Stimulated activated CD8-positive, alpha-beta memory T cell treated with anti-CD3 and anti-CD28 coated beads, Interleukin-7, amount 100 ng/mL, for 4 hours (primary cell): ENCODE data around the gene DQX1.
A peak's percentile ranks its signal among the peaks of the same experiment; 100 is the strongest.

Experiments
- DNase-seq, 2 donors: peaks; one replicate each; pipeline ENCODE4 v3.0.0-alpha.2; 2020; ENCODE audit warnings: low read depth in 2 of 2

The DQX1 gene

DNA sequence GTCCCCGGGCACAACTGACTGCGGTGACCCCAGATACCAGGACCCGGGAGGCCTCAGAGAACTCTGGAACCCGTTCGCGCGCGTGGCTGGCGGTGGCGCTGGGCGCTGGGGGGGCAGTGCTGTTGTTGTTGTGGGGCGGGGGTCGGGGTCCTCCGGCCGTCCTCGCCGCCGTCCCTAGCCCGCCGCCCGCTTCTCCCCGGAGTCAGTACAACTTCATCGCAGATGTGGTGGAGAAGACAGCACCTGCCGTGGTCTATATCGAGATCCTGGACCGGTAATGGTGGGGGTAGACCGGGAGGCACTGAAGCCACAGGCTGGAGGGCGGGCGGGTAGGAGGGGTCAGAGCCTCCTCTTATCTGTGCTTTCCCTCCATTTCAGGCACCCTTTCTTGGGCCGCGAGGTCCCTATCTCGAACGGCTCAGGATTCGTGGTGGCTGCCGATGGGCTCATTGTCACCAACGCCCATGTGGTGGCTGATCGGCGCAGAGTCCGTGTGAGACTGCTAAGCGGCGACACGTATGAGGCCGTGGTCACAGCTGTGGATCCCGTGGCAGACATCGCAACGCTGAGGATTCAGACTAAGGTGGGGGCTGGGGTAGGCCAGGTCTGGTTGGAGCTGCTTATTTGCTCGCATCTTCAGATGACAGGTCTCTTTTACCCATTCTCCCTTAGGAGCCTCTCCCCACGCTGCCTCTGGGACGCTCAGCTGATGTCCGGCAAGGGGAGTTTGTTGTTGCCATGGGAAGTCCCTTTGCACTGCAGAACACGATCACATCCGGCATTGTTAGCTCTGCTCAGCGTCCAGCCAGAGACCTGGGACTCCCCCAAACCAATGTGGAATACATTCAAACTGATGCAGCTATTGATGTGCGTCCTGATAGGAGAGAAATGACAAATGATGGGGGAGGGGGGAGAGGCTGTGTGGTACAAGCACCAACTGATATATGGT lies 4.5 kb upstream of the DQX1 start:
- DNase-seq: peak; percentile 28 to 42

DNA sequence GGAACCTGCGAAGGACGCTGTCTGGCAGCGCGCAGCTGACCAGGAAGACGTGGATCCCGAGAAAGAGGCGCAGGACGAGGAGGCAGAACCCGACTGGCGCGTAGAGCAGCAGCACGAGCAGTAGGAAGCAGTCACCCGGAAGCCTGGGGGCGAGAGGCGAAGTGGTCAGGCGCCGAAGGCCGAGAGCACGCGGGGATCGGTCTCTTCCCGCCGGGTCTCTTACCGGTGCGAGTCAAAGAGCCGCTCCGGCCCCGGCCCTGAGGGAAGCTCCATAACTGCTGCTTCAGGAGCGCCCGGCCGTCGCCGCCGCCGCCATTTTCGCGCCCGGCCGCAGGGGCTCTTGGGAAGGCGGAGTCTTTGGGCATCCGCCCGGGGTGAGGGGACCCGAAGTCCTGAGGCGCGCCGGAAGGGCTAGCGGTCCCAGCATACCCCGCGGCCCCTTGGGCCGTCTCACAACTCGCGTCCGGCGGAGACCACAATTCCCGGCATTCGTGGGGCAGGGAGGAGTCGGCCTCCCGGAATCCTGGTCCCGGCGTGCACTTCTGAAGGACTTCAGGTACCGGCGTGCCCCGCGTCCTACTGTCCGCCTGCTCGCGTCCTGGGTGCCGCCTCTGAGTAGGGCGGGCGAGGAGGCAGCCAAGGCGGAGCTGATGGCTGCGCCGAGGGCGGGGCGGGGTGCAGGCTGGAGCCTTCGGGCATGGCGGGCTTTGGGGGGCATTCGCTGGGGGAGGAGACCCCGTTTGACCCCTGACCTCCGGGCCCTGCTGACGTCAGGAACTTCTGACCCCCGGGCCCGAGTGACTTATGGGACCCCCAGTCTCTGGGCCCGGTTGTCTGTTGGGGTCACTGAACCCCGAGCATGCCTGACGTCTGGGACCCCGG lies 3.6 kb upstream of the DQX1 start, which contains the start of the genes AUP1 and HTRA2:
AUP1 (minus strand) TSS at position 350 of the 882 bp plus-strand sequence; CDS start at position 273, 77 bp downstream.
HTRA2 (plus strand) TSS at position 577 of the 882 bp plus-strand sequence; CDS start at position 651, 74 bp downstream.
- peak; percentile 76 to 83 for DNase-seq

DNA sequence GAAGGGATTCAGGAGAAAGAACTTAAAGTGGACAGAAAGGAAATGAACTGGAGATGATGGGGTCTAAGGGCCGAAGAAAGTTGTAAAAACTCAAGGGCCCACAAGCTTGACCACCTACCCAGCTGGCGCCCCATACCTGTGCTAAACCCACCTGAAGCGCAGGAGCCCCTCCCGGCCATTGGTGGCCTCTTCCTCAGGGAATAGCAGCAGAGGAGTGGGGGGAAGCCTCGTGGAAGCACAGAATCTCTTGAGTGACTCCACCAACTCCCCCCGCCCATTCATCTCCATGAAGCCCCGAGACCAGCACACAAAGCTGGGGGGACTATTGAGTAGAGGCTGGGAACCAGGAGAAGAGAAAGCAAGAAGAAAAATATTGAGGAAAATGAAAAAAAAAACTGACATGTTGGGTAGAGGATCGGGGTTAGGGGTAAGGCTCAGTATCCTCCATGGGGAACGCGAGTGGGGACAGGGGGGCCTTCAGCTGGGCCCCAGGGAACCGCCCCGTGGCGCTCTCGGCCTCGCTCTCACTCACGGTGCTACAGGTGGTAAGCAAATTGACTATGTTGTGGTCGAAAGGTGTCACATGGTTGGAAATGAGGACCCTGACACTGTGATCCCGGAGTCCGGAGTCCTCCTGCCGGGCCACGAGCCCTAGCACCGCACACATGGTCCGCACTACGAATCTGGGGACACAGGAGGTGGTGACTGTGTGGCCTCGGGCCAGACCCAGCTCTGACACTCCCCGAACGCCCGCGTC lies 2.7 kb upstream of the DQX1 start:
- DNase-seq: no peak

DNA sequence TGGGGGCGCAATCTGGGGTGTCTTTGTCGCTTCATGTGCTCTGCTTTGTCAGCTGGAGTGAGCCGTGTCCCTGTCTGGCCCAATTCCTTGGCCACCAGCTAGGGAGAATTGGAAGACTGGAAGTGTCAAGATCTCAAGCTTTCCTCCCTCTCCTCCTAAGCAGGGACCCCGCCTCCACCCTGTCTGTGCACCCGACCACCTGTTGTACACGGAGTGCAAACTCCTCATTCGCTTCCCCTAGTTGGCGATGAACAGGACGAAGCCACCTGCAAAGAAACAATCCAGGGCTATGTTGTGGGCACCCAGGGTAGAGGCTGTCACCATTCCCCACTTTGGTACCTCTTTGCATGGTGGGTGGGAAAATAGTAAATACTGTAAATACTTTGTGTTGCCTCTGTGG lies 1.7 kb upstream of the DQX1 start:
- no peak for DNase-seq

DNA sequence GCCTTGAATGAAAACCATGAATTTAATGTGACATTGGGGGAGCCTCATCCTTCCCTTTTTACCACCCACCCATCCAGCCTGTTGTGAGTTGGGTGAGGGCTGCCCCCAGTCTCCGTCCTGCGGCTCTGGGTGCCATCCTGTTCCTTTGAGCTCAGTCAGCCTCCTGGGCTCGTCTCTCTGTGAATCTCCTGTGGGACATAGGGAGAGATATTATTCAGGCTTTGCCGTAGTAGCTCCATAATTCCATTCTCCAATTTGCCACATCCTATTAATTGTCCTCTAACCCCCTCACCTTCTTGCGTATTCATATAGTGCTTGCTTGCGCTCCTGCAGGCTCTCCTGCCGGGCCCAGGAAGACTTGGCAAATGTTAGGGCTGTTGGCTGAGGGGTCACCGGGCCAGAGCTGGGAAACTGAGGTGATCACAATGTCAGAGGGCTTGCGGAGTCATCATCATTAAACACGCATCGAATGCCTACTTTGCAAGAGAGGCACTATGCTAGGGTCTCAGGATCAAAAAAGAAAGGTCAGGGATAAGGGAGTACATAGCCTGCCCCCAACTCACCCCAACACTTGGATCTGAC lies 709 bp upstream of the DQX1 start:
- DNase-seq: no peak

DNA sequence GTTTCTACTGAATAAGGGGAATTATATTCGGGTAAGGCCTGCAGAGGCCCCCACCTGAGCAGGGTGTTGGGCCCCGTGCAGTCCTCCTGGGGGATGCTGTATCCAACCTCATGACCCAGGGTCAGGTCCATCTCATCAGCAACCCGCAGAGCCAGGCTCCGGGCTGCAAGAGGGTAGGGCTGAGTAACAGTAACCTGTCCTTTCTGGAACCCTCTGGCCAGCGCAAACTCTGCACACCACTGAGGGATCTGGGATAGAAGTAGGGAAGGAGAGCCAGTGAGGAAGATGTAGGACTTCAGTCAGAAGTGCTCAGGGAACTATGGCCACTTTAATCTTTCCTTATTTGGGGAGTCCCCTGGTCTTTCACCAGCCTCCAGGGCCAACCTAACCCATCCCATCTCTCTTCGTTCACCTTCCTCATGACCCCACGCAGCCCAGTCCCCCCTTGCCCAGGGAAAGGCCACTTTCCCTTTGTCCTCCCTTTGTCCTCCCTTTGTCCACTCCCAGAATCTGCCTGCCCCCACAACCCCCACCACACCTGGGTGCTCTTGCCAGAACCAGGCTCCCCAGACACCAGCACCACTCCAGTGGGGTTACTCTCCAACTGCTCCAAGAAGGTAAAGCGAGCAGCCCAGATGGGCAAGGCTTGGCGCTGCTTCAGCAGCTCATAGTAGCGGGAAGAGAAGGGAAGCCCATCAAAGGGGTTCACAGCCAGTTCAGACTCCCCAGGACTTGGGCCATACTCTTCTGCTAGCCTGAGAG lies 895 bp downstream of the DQX1 start:
- DNase-seq: no peak

DNA sequence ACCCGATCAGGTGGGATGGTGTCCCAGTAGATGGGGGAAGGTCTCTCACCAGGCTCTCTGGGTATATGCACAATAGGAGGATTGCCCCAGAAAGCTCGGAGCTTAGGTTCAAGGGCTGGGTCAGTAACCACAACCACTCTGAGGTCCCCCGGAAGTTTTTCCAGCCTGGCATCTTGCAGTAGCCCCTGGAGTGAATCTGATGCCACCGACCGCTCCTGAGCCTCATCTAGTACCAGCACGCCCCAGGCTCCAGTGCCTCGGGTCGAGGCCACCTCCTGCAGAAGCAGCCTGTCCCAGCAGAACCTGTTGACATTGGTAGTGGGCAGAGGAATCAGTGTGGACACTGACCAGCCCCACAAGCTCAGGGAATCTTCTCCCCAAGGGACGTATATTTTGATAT lies 2.0 kb downstream of the DQX1 start:
- DNase-seq: no peak

DNA sequence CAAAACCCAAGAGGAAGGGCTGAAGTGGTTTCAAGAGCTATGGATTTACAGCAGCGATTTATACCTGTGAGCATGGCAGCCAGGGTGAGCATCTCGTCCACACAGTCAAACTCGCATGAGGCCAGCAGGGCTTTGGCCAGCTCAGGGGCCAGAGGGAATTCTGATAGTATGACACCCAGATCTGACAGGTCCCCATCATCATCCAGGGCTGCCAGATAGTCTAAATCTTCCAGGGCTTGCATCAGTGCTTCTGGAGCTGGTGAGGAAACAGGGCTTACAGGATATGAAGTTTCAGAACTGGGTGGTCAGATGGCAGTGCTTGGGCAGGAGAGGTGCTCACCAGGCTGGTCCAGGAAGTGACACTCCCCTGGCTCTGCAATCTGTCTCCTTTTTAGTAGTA lies 3.5 kb downstream of the DQX1 start:
- no peak for DNase-seq

DNA sequence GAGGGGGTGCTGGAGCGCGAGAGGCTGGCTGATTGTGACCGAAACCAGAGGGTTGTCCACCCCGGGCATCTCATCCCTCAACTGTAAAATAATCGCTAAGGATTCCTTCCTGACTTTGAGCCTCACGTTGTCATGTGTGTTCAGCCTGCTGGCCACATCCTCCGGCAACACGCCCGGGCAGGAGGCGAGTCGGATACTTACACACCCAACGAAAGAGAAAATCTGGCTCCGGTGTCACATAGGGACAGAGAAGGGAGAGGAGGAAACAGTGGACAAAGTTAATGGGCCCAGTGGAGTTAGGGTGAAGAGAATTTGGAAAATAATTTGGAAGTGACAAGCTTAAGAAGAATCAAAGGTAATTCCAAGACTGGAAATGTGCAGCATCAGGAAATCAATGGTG lies 9.4 kb downstream of the DQX1 start:
- DNase-seq: no peak

DNA sequence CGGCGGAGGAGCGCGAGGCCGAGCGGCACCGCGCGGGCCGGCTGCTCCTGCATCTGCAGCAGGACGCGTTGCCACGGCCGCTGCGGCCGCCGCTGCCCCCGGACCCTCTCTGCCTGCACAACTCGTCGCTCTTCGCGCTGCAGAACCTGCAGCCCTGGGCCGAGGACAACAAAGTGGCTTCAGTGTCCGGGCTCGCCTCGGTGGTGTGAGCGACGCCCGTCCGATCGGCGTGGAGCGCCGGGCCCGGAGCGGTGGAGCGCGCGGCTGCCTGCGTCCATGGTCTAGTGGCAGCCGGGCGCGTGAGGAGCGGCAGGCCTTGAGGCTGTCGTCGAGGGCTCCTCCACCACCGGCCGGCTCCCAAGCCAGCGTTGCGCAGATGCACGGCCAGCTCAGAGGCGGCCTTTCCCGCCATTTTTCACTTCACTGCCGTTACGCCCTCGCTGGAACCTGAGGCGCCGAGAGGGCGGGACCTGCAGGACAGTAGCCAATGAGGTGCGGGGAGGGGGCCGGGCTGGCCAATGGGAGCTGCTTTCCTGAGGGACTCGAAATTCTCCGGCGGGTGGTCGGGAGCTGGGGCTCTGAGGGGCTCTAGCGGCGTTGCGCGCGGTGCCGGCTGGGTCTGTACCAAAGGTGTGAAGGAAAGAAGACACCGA lies 9.9 kb downstream of the DQX1 start:
- DNase-seq: peak; percentile 58 to 67

DNA sequence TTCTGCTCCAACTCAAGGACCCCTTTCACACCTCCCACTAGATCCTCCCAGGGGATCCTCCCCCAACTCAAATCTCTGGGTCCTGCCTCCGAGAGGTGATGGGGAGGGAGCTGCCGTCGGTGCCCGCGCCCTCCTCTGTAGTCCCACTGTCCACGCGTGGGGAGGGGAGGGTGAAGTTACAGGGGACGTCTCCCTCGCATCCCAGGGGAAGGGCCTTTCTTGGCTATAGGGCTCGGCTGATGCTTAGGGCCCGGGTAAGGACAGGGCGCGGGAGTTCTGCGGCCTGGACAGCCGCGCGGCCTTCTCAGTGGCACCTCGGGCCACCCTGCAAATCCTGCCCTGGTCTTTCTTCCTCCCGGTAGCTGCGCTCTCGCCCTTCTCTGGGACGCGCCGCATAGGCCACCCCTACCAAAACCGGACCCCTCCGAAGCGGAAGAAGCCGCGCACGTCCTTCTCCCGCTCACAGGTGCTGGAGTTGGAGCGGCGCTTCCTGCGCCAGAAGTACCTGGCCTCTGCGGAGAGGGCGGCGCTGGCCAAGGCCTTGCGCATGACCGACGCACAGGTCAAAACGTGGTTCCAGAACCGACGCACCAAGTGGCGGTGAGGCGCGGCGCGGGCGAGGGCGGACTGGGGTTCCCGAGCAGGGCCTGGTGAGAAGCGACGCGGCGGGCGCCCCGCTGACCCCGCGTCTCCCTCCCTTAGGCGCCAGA lies 10.6 kb downstream of the DQX1 start:
- DNase-seq: no peak

DNA sequence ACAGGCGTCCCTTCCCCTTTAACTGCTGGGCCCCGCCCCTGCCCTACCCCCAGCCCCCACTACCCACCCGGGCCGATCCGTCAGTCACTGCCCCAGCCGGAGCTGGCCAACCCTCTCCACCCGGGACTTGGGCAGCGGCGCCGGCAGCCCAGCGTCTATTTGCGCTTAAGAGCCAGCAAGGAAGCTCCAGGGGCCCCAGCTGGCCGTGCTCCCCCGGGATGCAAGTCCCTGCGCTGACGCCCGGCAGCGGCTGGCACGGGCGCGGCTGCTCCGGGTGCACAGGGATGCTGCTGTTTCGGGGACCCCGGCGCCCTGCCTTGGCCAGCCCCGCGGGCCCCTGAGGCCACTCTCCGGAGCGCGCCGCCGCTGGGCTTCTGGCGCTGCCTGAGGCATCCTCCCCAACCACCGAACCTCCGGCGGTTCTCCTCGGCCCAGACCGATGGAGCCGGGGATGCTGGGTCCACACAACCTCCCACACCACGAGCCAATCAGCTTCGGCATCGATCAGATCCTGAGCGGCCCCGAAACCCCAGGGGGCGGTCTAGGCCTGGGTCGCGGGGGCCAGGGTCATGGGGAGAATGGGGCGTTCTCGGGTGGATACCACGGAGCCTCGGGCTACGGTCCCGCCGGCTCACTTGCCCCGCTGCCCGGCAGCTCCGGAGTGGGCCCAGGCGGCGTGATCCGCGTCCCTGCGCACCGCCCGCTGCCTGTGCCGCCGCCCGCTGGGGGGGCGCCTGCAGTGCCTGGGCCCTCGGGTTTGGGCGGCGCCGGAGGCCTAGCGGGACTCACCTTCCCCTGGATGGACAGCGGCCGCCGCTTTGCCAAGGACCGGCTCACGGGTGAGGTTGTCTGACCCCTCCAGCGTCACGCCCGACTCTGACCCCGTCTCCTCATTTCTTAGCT lies 11.4 kb downstream of the DQX1 start, which contains the start of gene TLX2:
TLX2 (plus strand) TSS at position 83 of the 903 bp plus-strand sequence; CDS start at position 440, 357 bp downstream.
- DNase-seq: no peak

DNA sequence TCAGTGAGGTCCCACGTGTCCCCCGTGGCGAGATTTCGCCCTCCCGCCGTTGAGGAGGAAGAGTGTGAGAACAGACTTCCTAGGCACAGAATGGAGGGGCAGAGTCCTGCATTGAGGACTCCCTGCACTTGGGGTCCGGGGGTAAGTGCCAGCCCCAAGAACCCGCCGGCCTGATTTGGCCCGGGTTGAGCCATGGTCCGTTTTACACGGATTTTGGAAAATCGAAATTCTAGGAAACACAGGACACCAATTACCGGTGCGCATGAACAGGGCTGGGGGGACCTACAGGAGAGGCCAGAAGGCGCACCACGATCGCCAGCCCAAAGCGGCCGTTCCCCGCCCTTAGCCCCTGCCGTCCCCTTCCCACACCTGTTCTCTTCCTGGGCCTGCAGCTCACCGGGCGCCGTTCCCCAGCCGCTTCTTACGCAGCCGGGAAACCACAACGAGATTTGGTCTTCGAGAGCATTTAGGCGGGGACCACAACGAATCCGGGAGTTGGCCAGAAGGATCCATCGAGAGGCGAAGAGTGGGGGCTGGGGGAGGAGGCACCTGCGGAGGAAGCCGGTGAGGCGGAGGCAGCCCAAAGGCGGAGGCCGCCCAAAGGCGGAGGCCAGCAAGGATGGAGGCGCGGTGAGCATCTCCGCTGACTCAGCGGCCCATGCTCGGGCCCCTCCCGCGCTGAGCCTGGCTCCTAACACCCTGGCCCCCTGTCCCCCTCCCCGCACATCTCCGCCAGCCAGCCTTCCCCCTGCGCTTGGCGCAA lies 12.2 kb downstream of the DQX1 start:
- no peak for DNase-seq

DNA sequence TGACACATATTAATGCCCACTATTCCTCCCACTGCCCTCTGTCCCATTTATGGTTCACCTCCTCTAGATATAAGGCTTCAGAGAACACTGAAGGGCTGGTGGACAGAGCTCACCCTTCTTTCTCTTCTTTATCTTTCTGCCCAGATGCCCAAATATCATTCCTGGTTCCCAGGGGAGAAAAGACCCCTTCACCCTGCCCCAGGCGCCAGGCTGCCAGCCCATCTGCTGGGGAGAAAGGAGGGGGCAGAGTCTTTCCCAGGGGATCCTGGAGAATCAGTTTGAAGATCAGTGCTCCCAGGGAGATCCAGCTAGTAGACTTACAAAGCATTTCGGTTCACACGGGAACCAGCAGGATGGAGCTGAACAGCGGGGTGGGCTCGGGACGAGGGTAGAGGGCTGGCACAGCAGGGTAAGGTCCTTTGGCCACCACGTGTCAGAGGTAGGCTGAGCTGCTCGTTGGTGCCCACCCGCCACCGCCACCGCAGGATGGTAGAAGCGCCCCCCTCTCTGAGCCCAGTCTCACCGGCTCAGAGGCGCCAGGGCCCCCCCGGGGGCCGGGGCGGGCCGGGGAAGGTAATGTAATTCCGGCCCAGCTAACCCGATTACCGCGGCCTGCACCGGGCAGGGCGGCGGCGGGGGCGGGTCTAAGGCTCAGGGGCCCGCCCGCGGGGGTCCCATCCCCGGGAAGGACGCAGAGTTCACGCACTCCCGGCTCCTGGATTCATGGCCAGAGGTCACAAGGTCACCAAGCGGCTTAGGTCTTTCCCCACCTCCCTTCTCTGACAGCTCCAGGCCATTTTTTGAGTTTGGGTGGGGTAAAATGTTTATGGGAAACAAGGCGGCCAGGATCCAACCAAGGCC lies 13.1 kb downstream of the DQX1 start:
- DNase-seq: no peak

DNA sequence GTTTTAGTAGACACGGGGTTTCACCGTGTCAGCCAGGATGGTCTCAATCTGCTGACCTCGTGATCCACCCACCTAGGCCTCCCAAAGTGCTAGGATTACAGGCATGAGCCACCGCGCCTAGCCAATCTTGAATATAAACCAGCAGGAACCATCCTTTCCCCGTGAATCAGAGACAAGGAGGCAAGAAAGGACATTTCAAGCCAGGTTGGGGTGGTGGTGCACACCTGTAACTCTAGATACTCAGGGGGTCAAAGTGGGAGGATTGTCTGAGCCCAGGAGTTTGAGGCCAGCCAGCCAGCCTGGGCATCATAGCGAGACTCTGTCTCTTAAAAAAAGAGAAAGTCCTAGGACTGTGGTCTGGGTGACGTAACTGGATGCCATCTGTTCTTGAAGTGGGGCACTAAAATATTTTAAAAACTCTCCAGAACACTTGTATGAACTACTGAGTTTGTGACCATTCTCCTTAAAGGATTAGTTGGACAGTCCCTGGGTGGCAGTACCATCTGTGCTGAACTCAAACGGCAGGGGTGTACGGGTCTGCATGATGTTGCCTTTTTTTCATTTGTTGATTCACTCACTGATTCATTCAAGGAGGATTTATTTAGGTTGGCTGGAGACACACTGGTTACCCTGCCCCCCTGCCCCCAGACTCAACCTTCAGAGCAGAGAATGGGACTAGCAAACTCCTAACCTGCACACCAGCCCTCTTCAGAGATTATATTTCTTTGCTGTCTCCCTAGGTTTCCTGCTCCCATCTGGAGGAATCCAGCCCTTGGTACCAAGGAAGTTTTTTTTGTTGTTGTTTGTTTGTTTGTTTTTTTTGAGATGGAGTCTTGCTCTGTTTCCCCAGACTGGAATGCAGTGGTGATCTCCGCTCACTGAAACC lies 14.7 kb downstream of the DQX1 start:
- no peak for DNase-seq
